Chondrocyte (in vitro differentiated cells): ENCODE results near the gene ATF1. TPM values are rescaled to one million over a fixed set of nuclear protein-coding genes. Genes with fewer than 3 reads are reported as not detected.
"Not testable (repeated sequence)": the region's sequence is repeated elsewhere in the genome, so short reads cannot be mapped to it uniquely, and the experiment has no call there.

Experiments used
- DNase-seq: peaks from one replicate; pipeline ENCODE4 v3.0.0; 2021; ENCODE audit warnings: mixed read lengths, low spot score
- H3K27ac Mint-ChIP-seq: one replicate; pipeline ENCODE4 v1.8.0; 2021; ENCODE audit warnings: mild to moderate bottlenecking, moderate library complexity, mixed read lengths; ENCODE audit not compliant: unreplicated experiment
- H3K27me3 Mint-ChIP-seq: 2 replicates; pipeline ENCODE4 v1.8.0; 2021; ENCODE audit warnings: low read depth, mixed read lengths
- H3K36me3 Mint-ChIP-seq: 2 replicates; pipeline ENCODE4 v1.8.0; 2021; ENCODE audit warnings: low read depth, mixed read lengths
- H3K4me1 Mint-ChIP-seq: 2 replicates; pipeline ENCODE4 v1.8.0; 2021; ENCODE audit warnings: low read depth, mild to moderate bottlenecking, mixed read lengths
- H3K4me3 Mint-ChIP-seq: one replicate; pipeline ENCODE4 v1.8.0; 2021; ENCODE audit warnings: mild to moderate bottlenecking, moderate library complexity, mixed read lengths; ENCODE audit not compliant: unreplicated experiment
- H3K9me3 Mint-ChIP-seq: 2 replicates; pipeline ENCODE4 v1.8.0; 2021; ENCODE audit warnings: low read depth, mixed read lengths
- total RNA-seq: library from RNA; stranded (reverse); gene quantifications from 3 replicates; pipeline ENCODE4 v1.2.1, GENCODE V29; 2021
- TF ChIP-seq, protein P1 (sequence below): fragments of 200-600 bp; sonication (generic); IDR thresholded peaks from 2 replicates; pipeline ENCODE4 v1.5.0; 2021; ENCODE audit warnings: antibody characterized with exemption, mild to moderate bottlenecking, moderate library complexity

The ATF1 gene
- total RNA-seq, 1 donor from 2014 or later = 22.6 TPM

DNA sequence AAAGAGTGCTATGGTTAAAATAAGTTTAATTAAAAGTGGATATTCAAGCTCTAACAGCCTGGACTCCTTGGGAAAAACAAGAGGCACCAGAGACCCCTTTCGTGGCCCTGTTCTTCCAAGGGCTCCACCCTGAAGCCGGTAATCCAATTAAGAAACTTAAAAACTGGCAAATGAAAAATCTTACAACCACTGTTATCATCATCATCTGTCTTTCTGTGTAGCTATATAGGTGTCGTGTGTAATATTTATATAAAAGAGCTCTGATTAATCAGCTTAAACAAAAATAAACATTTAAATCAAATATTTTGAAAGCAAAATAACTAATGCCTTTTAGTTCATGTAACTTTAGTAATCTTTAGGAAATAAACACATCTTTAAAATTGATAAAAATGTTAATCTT lies 4.5 kb downstream of the ATF1 start:
- H3K27ac Mint-ChIP-seq = no peak overlapping the region
- peaks cover 19% of the 10 kb centered on the region for H3K4me1 Mint-ChIP-seq
- H3K4me3 Mint-ChIP-seq = no peak overlapping the region
- TF ChIP-seq, protein P1, sequence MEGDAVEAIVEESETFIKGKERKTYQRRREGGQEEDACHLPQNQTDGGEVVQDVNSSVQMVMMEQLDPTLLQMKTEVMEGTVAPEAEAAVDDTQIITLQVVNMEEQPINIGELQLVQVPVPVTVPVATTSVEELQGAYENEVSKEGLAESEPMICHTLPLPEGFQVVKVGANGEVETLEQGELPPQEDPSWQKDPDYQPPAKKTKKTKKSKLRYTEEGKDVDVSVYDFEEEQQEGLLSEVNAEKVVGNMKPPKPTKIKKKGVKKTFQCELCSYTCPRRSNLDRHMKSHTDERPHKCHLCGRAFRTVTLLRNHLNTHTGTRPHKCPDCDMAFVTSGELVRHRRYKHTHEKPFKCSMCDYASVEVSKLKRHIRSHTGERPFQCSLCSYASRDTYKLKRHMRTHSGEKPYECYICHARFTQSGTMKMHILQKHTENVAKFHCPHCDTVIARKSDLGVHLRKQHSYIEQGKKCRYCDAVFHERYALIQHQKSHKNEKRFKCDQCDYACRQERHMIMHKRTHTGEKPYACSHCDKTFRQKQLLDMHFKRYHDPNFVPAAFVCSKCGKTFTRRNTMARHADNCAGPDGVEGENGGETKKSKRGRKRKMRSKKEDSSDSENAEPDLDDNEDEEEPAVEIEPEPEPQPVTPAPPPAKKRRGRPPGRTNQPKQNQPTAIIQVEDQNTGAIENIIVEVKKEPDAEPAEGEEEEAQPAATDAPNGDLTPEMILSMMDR = no peak
- H3K27me3 Mint-ChIP-seq = no peaks in the 10 kb centered on the region
- no peak for DNase-seq
- H3K36me3 Mint-ChIP-seq = peaks cover 3% of the 10 kb centered on the region
- no peaks in the 10 kb centered on the region for H3K9me3 Mint-ChIP-seq

GRCh38 chr12:50768813-50769212 lies 4.9 kb downstream of the ATF1 start:
- not testable (repeated sequence) for H3K9me3 Mint-ChIP-seq, H3K27ac Mint-ChIP-seq
- peaks cover 17% of the 10 kb centered on the region for H3K4me1 Mint-ChIP-seq

DNA sequence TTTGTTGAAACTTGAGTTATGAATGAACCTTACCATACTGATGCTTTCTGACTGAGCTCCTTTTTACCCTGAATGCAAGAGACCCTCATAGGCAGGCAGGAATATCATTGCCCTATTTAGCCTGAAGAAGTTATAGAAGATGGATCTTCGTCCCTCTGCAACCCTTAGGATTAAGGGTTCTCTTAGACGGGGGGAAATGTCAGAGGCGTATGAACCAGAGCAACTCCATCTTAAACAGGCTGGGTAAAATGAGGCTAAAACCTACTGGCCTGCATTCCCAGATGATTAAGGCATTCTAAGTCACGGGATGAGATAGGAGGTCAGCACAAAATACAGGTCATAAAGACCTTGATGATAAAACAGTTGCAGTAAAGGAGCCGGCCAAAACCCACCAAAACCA lies 7.5 kb downstream of the ATF1 start:
- Mint-ChIP-seq H3K4me3 (no peak overlapping the region), H3K27ac (no peak overlapping the region), H3K36me3 (peaks cover 3% of the 10 kb centered on the region), H3K4me1 (peaks cover 5% of the 10 kb centered on the region), H3K9me3 (no peaks in the 10 kb centered on the region), H3K27me3 (no peaks in the 10 kb centered on the region)
- no peak for DNase-seq
- TF ChIP-seq, protein P1 = no peak

More at GRCh38 chr12:50768813-50769212, 4.9 kb downstream of the ATF1 start:
- H3K27me3 Mint-ChIP-seq, H3K36me3 Mint-ChIP-seq, DNase-seq, H3K4me3 Mint-ChIP-seq: not testable (repeated sequence)

DNA sequence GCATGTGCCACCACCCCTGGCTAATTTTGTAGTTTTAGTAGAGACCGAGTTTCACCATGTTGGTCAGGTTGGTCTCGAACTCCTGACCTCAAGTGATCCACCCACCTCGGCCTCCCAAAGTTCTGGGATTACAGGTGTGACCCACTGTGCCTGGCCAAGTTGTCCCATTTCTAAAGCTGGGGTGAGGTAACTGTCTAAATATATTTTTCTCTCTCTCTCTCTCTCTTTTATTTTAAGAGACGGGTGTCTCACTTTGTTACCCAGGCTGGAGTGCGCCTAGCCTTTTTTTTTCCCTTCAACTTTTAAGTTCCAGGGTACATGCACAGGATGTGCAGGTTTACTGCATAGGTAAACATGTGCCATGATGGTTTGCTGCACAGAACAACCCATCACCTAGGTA lies 8.6 kb downstream of the ATF1 start:
- DNase-seq = no peak
- peaks cover 3% of the 10 kb centered on the region for H3K36me3 Mint-ChIP-seq
- no peaks in the 10 kb centered on the region for H3K9me3 Mint-ChIP-seq
- H3K4me1 Mint-ChIP-seq = no peaks in the 10 kb centered on the region
- no peak overlapping the region for H3K27ac Mint-ChIP-seq
- no peak overlapping the region for H3K4me3 Mint-ChIP-seq
- TF ChIP-seq, protein P1 = no peak
- H3K27me3 Mint-ChIP-seq = no peaks in the 10 kb centered on the region

DNA sequence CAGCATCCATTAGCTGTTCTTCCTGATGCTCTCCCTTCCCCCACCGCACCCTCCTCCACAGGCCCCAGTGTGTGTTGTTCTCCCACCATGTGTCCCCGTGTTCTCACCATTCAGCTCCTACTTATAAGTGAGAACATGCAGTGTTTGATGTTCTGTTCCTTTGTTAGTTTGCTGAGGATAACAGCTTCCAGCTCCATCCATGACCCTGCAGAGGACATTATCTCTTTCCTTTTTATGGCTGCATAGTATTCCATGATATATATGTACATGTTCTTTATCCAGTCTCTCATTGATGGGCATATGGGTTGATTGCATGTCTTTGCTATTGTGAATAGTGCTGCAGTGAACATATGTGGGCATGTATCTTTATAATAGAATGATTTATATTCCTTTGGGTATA lies 9.0 kb downstream of the ATF1 start:
- no peaks in the 10 kb centered on the region for H3K9me3 Mint-ChIP-seq
- TF ChIP-seq, protein P1 = no peak
- H3K4me1 Mint-ChIP-seq = no peaks in the 10 kb centered on the region
- peaks cover 3% of the 10 kb centered on the region for H3K36me3 Mint-ChIP-seq
- no peaks in the 10 kb centered on the region for H3K27me3 Mint-ChIP-seq
- H3K27ac Mint-ChIP-seq = no peak overlapping the region
- H3K4me3 Mint-ChIP-seq = no peak overlapping the region
- no peak for DNase-seq

- Mint-ChIP-seq H3K27me3 (no peaks in the 10 kb centered on the region), H3K9me3 (no peaks in the 10 kb centered on the region), H3K4me3 (no peak overlapping the region), H3K36me3 (peaks cover 3% of the 10 kb centered on the region), H3K4me1 (no peaks in the 10 kb centered on the region), H3K27ac (no peak overlapping the region)
- TF ChIP-seq, protein P1 = no peak
- no peak for DNase-seq
Measured at GRCh38 chr12:50775251-50775650, 11.3 kb downstream of the ATF1 start.
